Sigmoid colon (tissue), 7 donors: ENCODE results near the gene XDH. TPM values are rescaled to one million over a fixed set of nuclear protein-coding genes. Genes with fewer than 3 reads are reported as not detected.

Source experiments
- DNase-seq: peaks from one replicate; pipeline ENCODE4 v3.0.0-alpha.2; 2019
- H3K27ac ChIP-seq, 4 donors: fragments of 200-600 bp; sonication (generic); one replicate each; pipeline ENCODE4 v1.5.1; 2016 to 2019; ENCODE audit warnings: mild to moderate bottlenecking in 1 of 4
- H3K27me3 ChIP-seq, 3 donors: fragments of 200-600 bp; sonication (generic); one replicate each; pipeline ENCODE4 v1.5.1; 2019; ENCODE audit warnings: mild to moderate bottlenecking in 1 of 3
- H3K36me3 ChIP-seq, 4 donors: fragments of 200-600 bp; sonication (generic); one replicate each; pipeline ENCODE4 v1.5.1; 2016 to 2019
- H3K4me1 ChIP-seq, 4 donors: fragments of 200-600 bp; sonication (generic); one replicate each; pipeline ENCODE4 v1.5.1; 2017 to 2019
- H3K4me3 ChIP-seq, 4 donors: fragments of 200-600 bp; sonication (generic); one replicate each; pipeline ENCODE4 v1.5.1; 2017 to 2019; ENCODE audit warnings: mild to moderate bottlenecking in 2 of 4, moderate library complexity in 1 of 4
- H3K9me3 ChIP-seq, 4 donors: fragments of 200-600 bp in 3 of 4; sonication (generic) in 3 of 4; one replicate each; pipeline versions ENCODE4 v1.5.1 to v1.6.1; 2013 to 2019
- EP300 ChIP-seq, 4 donors: sonication (generic); formaldehyde crosslinking; IDR thresholded peaks; one replicate each; pipeline ENCODE4 v1.6.1; 2017; ENCODE audit warnings: antibody characterized with exemption in 4 of 4
- POLR2A ChIP-seq, 2 donors: fragments of 450-650 bp; IDR thresholded peaks; one replicate each; pipeline ENCODE4 v1.6.1; 2016; ENCODE audit warnings: antibody characterized with exemption in 2 of 2, mild to moderate bottlenecking in 2 of 2, moderate library complexity in 2 of 2
- POLR2AphosphoS5 ChIP-seq, 4 donors: sonication (generic); formaldehyde crosslinking; IDR thresholded peaks; one replicate each; pipeline ENCODE4 v1.6.1; 2017; ENCODE audit warnings: antibody characterized with exemption in 4 of 4
- WGBS, 2 donors: extraction: QIAGEN DNeasy Blood & Tissue Kit; methylation state at CpG; one replicate each; pipeline ENCODE4 v1.1.7; 2013; 5-methylcytosine and 5-hydroxymethylcytosine counted together
- intact Hi-C: fragments of 100-400 bp; cut with DNase I; formaldehyde crosslinking; loops from one replicate; pipeline ENCODE4 v1.15.1; 2023
- polyA plus RNA-seq, 3 donors: library from polyadenylated mRNA; stranded (reverse); fragments of 200-250 nt; gene quantifications; one replicate each; pipeline ENCODE4 v1.2.3, GENCODE V29; 2013
- total RNA-seq, 4 donors: library from RNA; depleted of rRNA; stranded (reverse); fragments of >200 nt; gene quantifications; one replicate each; pipeline ENCODE4 v1.1.0, GENCODE V29; 2016
- TF ChIP-seq, protein P1 (sequence below), 4 experiments: fragments of 450-650 bp in 3 of 4; fragments of 200-600 bp in 1 of 4; IDR thresholded peaks; one replicate each; pipeline ENCODE4 v1.5.1; 2016 to 2019; ENCODE audit warnings: antibody characterized with exemption in 4 of 4, mild to moderate bottlenecking in 3 of 4, moderate library complexity in 2 of 4
- donor health status: healthy with polysubstance abuse.
- donor health status: Bipolar disorder and iron deficiency.
- donor health status: healthy.

XDH gene
- total and polyA plus RNA-seq, 7 donors: 0.71 to 30.1 (median 10.7) TPM; not detected in 3

DNA sequence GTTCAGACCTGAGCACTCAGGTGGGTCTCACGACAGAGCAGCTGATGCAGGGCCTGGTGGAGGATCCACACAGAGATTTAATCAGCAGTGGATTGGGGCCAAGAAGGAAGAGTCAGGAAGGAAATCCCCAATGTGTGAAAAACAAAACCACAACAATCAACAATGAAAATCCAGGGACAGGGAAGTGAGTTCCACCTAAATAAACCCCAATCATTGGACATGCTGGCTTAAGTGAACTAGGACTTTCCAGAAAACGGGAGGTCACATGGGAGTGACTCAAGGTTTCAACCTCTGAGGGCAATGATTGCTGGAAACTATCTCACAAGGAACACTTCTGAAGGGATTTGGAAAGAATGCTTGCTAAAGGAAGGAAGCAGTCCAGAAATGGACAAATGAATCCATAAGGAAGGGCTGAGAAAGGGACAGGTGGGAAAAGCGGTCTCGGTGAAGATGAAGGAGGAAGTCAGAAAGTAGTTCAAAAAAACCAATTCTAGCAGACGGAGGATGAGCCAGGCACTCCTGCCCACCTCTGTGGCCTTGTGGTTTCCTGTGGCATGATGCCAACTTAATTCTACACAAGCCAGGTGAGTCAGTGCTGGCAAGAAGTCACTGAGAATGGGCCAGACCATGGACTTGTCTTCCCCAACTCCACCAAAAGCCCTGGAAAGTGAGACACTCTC, 15.4 kb upstream of the XDH start:
- TF ChIP-seq EP300 (IDR thresholded peaks at IDR 0.05): no peak
- no peak for TF ChIP-seq POLR2A (IDR thresholded peaks at IDR 0.05)
- TF ChIP-seq POLR2AphosphoS5 (IDR thresholded peaks at IDR 0.05): no peak
- TF ChIP-seq, protein P1, sequence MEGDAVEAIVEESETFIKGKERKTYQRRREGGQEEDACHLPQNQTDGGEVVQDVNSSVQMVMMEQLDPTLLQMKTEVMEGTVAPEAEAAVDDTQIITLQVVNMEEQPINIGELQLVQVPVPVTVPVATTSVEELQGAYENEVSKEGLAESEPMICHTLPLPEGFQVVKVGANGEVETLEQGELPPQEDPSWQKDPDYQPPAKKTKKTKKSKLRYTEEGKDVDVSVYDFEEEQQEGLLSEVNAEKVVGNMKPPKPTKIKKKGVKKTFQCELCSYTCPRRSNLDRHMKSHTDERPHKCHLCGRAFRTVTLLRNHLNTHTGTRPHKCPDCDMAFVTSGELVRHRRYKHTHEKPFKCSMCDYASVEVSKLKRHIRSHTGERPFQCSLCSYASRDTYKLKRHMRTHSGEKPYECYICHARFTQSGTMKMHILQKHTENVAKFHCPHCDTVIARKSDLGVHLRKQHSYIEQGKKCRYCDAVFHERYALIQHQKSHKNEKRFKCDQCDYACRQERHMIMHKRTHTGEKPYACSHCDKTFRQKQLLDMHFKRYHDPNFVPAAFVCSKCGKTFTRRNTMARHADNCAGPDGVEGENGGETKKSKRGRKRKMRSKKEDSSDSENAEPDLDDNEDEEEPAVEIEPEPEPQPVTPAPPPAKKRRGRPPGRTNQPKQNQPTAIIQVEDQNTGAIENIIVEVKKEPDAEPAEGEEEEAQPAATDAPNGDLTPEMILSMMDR (IDR thresholded peaks at IDR 0.05): no peak
- WGBS, 2 donors: 53 to 67% methylated on average over 5 of the region's 5 CpGs
- Histone ChIP-seq H3K4me1 (no peaks in the 10 kb centered on the region), H3K36me3 (no peaks in the 10 kb centered on the region), H3K4me3 (no peak overlapping the region), H3K27ac (no peak overlapping the region), H3K27me3 (no peaks in the 10 kb centered on the region), H3K9me3 (no peaks in the 10 kb centered on the region)
- DNase-seq: no peak
- intact Hi-C loops: no loop called here

DNA sequence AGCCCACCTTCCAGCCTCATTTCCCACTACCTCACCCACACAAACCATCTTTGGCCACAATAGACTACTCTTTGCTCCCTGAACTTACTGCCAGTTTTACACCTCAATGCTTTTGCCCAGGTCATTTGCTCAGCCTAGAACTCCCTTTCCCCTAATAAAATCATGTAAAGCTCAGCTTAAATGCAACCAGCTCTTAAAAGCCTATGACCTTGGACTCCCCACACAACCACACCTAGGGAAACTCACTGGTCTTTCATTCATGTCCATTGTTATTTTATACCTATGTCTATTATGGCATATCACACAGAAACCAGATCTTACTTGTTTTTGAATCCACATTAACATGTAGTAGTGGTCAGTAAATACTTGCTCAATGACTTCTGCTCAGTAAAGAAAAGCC, 14.5 kb upstream of the XDH start:
- Histone ChIP-seq H3K27me3 (no peaks in the 10 kb centered on the region), H3K36me3 (no peaks in the 10 kb centered on the region), H3K4me3 (no peak overlapping the region), H3K27ac (no peak overlapping the region), H3K9me3 (no peaks in the 10 kb centered on the region), H3K4me1 (no peaks in the 10 kb centered on the region)
- no peak for DNase-seq
- intact Hi-C loops: no loop called here
- TF ChIP-seq POLR2AphosphoS5 (IDR thresholded peaks at IDR 0.05) (no peak), EP300 (IDR thresholded peaks at IDR 0.05) (no peak), POLR2A (IDR thresholded peaks at IDR 0.05) (no peak)
- TF ChIP-seq, protein P1 (IDR thresholded peaks at IDR 0.05): no peak

DNA sequence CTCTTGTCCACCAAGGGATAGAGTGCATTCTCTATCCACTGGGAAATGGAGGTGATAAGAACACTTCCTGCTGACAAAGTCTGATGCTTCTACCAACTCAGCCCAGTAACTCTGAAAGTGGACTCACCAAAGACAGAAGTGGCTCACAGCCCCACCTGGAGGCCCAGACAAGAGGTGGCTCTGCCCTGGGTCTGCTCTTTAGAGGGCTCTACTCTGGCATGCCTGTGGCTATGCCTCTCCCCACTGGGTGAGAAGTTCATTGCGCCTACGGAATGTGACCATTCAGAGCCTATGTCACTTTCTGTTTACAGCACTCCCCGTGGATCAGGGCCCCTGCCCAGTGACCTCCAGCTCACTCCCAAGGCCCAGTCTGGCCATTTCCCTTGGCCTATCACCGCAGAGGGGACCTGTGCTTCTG, 13.5 kb upstream of the XDH start:
- 83 to 84% methylated on average over 4 of the region's 4 CpGs for WGBS, 2 donors
- no peak overlapping the region for H3K27ac ChIP-seq
- intact Hi-C loops: no loop called here
- no peaks in the 10 kb centered on the region for H3K27me3 ChIP-seq
- H3K4me1 ChIP-seq: no peaks in the 10 kb centered on the region
- no peak for DNase-seq
- no peak overlapping the region for H3K4me3 ChIP-seq
- H3K36me3 ChIP-seq: no peaks in the 10 kb centered on the region
- no peaks in the 10 kb centered on the region for H3K9me3 ChIP-seq
- TF ChIP-seq, protein P1 (IDR thresholded peaks at IDR 0.05): no peak
- TF ChIP-seq EP300 (IDR thresholded peaks at IDR 0.05): no peak
- no peak for TF ChIP-seq POLR2AphosphoS5 (IDR thresholded peaks at IDR 0.05)
- no peak for TF ChIP-seq POLR2A (IDR thresholded peaks at IDR 0.05)

DNA sequence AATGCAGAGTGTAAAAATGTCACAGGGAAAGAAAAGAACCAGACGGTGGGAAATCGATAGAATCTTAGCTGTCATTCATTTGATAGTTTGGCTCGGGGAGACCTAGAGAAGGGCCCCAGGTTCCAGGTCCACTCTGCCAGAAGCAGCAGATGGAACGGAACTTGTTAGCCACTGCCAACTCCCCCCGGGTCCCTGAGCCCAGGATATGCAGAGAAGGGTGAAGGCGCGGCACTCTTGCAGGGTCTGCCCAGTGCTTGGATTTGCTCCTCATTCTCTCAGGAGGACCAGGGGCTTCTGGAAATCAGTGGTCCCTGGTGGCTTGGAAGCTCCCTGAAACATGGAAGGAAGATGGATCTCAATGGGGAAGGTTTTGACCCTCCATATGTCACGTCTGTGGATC, 11.6 kb upstream of the XDH start:
- intact Hi-C loops: no loop called here
- TF ChIP-seq EP300 (IDR thresholded peaks at IDR 0.05) (no peak), POLR2AphosphoS5 (IDR thresholded peaks at IDR 0.05) (no peak), POLR2A (IDR thresholded peaks at IDR 0.05) (no peak)
- TF ChIP-seq, protein P1 (IDR thresholded peaks at IDR 0.05): no peak
- no peaks in the 10 kb centered on the region for H3K36me3 ChIP-seq
- no peak overlapping the region for H3K27ac ChIP-seq
- H3K27me3 ChIP-seq: no peaks in the 10 kb centered on the region
- 94 to 95% methylated on average over 8 of the region's 8 CpGs for WGBS, 2 donors
- no peaks in the 10 kb centered on the region for H3K4me1 ChIP-seq
- DNase-seq: no peak
- no peak overlapping the region for H3K4me3 ChIP-seq
- H3K9me3 ChIP-seq: no peaks in the 10 kb centered on the region

DNA sequence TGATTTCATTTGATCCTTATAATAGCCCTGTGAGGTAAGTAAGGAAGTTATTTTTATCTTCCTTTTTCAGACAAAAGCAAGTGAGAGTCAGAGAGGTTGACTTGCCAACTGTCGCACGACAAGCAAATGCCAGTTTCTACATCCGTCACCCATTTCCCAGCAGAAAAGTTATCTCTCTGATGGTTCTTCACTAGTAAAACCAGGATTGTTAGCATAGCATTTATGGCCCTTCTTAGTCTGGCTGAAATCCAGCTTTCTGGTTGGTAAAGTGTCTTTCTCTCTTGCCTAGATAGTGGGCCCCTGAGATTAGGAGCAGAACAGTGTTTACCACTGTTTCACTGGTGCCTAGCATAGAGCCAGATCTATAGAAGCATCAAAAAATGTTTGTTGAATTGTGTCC, 7.1 kb upstream of the XDH start:
- H3K27ac ChIP-seq: no peak overlapping the region
- TF ChIP-seq, protein P1 (IDR thresholded peaks at IDR 0.05): no peak
- intact Hi-C loops: no loop called here
- H3K9me3 ChIP-seq: peaks cover 0 to 16% (median 0%) of the 10 kb centered on the region in 4 donors
- WGBS, 2 donors: 19 to 77% methylated on average over 3 of the region's 3 CpGs
- no peaks in the 10 kb centered on the region for H3K36me3 ChIP-seq
- H3K27me3 ChIP-seq: no peaks in the 10 kb centered on the region
- no peak overlapping the region for H3K4me3 ChIP-seq
- DNase-seq: no peak
- no peaks in the 10 kb centered on the region for H3K4me1 ChIP-seq
